Activated CD8-positive, alpha-beta memory T cell treated with anti-CD3 and anti-CD28 coated beads, Interleukin-2, amount 50 U/mL, for 24 hours (primary cell): ENCODE measurements around the gene TMEM244.
"Not testable (repeated sequence)": the region's sequence is repeated elsewhere in the genome, so short reads cannot be mapped to it uniquely, and the experiment has no call there.

Experiments
- DNase-seq: peaks from one replicate; pipeline ENCODE4 v3.0.0-alpha.2; 2020; ENCODE audit errors: extremely low read depth

The TMEM244 gene

GRCh38 chr6:129860908-129861665 is at the start of gene TMEM244:
TSS of gene TMEM244 (minus strand) at chr6:129861315. CDS start at chr6:129861188, 127 bp downstream.
- DNase-seq: no peak

- DNase-seq: no peak
Measured at GRCh38 chr6:129908858-129909257, 47.7 kb upstream of the TMEM244 start.

GRCh38 chr6:129908356-129908755 is 47.2 kb upstream of the TMEM244 start:
- DNase-seq: no peak

- no peak for DNase-seq
Measured at GRCh38 chr6:129906515-129907077, 45.5 kb upstream of the TMEM244 start.

- no peak for DNase-seq
Measured at GRCh38 chr6:129903082-129903481, 42.0 kb upstream of the TMEM244 start.

GRCh38 chr6:129902681-129903080 is 41.6 kb upstream of the TMEM244 start:
- no peak for DNase-seq

GRCh38 chr6:129901910-129902309 is 40.8 kb upstream of the TMEM244 start:
- no peak for DNase-seq

- DNase-seq: no peak
Measured at GRCh38 chr6:129895692-129896091, 34.6 kb upstream of the TMEM244 start.

- DNase-seq: no peak
Measured at GRCh38 chr6:129894921-129895320, 33.8 kb upstream of the TMEM244 start.

- DNase-seq: no peak
Measured at GRCh38 chr6:129893640-129894039, 32.5 kb upstream of the TMEM244 start.

GRCh38 chr6:129890701-129891100 is 29.6 kb upstream of the TMEM244 start:
- no peak for DNase-seq

GRCh38 chr6:129890164-129890563 is 29.0 kb upstream of the TMEM244 start:
- DNase-seq: no peak

GRCh38 chr6:129889580-129889979 is 28.5 kb upstream of the TMEM244 start:
- no peak for DNase-seq

GRCh38 chr6:129886401-129887155 is 25.5 kb upstream of the TMEM244 start:
- no peak for DNase-seq

- DNase-seq: no peak
Measured at GRCh38 chr6:129884211-129884610, 23.1 kb upstream of the TMEM244 start.

- DNase-seq: no peak
Measured at GRCh38 chr6:129882510-129883023, 21.5 kb upstream of the TMEM244 start.

- not testable (repeated sequence) for DNase-seq
Measured at GRCh38 chr6:129877894-129878293, 16.8 kb upstream of the TMEM244 start.

- no peak for DNase-seq
Measured at GRCh38 chr6:129875610-129876520, 14.8 kb upstream of the TMEM244 start.

- DNase-seq: no peak
Measured at GRCh38 chr6:129874837-129875236, 13.7 kb upstream of the TMEM244 start.

- DNase-seq: no peak
Measured at GRCh38 chr6:129872586-129872985, 11.5 kb upstream of the TMEM244 start.

- DNase-seq: no peak
Measured at GRCh38 chr6:129871221-129871620, 10.1 kb upstream of the TMEM244 start.

- DNase-seq: no peak
Measured at GRCh38 chr6:129867403-129867802, 6.3 kb upstream of the TMEM244 start.
